Lower leg skin (tissue), 4 donors: ENCODE data around the gene TSPEAR. TPM values are rescaled to one million over a fixed set of nuclear protein-coding genes. Genes with fewer than 3 reads are reported as not detected.
A peak's percentile ranks its signal among the peaks of the same experiment; 100 is the strongest.
"Not testable (repeated sequence)": the region's sequence is repeated elsewhere in the genome, so short reads cannot be mapped to it uniquely, and the experiment has no call there.

Experiments
- DNase-seq, 2 donors: peaks; one replicate each; pipeline ENCODE4 v3.0.0-alpha.2; 2019; ENCODE audit warnings: low spot score in 2 of 2
- H3K4me3 ChIP-seq: fragments of 200-600 bp; sonication (generic); 2 replicates; pipeline ENCODE4 v1.5.1; 2017; ENCODE audit warnings: mild to moderate bottlenecking, low read depth; ENCODE audit not compliant: poor library complexity, severe bottlenecking
- POLR2A ChIP-seq, 2 donors: fragments of 450-650 bp; IDR thresholded peaks; one replicate each; pipeline ENCODE4 v1.6.1; 2016 to 2017; ENCODE audit warnings: antibody characterized with exemption in 2 of 2, mild to moderate bottlenecking in 1 of 2, moderate library complexity in 1 of 2
- WGBS, 2 donors: methylation state at CpG; one replicate each; pipeline ENCODE4 v1.1.5; 2018; 5-methylcytosine and 5-hydroxymethylcytosine counted together
- intact Hi-C: fragments of 100-400 bp; cut with DNase I; formaldehyde crosslinking; loops from one replicate; pipeline ENCODE4 v1.15.0; 2023; ENCODE audit warnings: low total_unique reads
- total RNA-seq, 4 donors: library from RNA; depleted of rRNA; stranded (reverse); fragments of >200 nt; gene quantifications; one replicate each; pipeline ENCODE4 v1.1.0, GENCODE V29; 2016
- TF ChIP-seq, protein P1 (sequence below), 3 donors: fragments of 450-650 bp; IDR thresholded peaks; one replicate each; pipeline ENCODE4 v1.5.1; 2016; ENCODE audit warnings: antibody characterized with exemption in 3 of 3, mild to moderate bottlenecking in 3 of 3, moderate library complexity in 2 of 3

TSPEAR gene
- total RNA-seq, 4 donors from 2014 or later: 0.06 TPM; not detected in 3

- no peak overlapping the region for H3K4me3 ChIP-seq
- WGBS, 2 donors: 48 to 69% methylated on average over 27 to 34 of the region's 35 CpGs
- TF ChIP-seq, protein P1, sequence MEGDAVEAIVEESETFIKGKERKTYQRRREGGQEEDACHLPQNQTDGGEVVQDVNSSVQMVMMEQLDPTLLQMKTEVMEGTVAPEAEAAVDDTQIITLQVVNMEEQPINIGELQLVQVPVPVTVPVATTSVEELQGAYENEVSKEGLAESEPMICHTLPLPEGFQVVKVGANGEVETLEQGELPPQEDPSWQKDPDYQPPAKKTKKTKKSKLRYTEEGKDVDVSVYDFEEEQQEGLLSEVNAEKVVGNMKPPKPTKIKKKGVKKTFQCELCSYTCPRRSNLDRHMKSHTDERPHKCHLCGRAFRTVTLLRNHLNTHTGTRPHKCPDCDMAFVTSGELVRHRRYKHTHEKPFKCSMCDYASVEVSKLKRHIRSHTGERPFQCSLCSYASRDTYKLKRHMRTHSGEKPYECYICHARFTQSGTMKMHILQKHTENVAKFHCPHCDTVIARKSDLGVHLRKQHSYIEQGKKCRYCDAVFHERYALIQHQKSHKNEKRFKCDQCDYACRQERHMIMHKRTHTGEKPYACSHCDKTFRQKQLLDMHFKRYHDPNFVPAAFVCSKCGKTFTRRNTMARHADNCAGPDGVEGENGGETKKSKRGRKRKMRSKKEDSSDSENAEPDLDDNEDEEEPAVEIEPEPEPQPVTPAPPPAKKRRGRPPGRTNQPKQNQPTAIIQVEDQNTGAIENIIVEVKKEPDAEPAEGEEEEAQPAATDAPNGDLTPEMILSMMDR (IDR thresholded peaks at IDR 0.05): no peak
- no peak for TF ChIP-seq POLR2A (IDR thresholded peaks at IDR 0.05)
- intact Hi-C loops: no loop called here
- DNase-seq: peak in 1 of 2 donors; percentile 84
Measured at GRCh38 chr21:44697811-44698734, 13.3 kb downstream of the TSPEAR start.

GRCh38 chr21:44697172-44697810, 14.1 kb downstream of the TSPEAR start, which contains the start of gene KRTAP10-12:
TSS of gene KRTAP10-12 (plus strand) at chr21:44697172. CDS start at chr21:44697202, 30 bp downstream.
- H3K4me3 ChIP-seq, intact Hi-C loops: not testable (repeated sequence)
- 54 to 64% methylated on average over 12 to 20 of the region's 21 CpGs for WGBS, 2 donors
- DNase-seq: peak in 1 of 2 donors; percentile 37

GRCh38 chr21:44696572-44696971, 14.8 kb downstream of the TSPEAR start:
- H3K4me3 ChIP-seq: no peak overlapping the region
- intact Hi-C loops: no loop called here
- peak in 1 of 2 donors; percentile 61 for DNase-seq
- WGBS, 2 donors: 75 to 78% methylated on average over 10 of the region's 10 CpGs
- no peak for TF ChIP-seq POLR2A (IDR thresholded peaks at IDR 0.05)

GRCh38 chr21:44695641-44696040, 15.7 kb downstream of the TSPEAR start:
- intact Hi-C loops: no loop called here
- DNase-seq: peak in 1 of 2 donors; percentile 34
- 85 to 86% methylated on average over 8 of the region's 8 CpGs for WGBS, 2 donors
- no peak overlapping the region for H3K4me3 ChIP-seq
- TF ChIP-seq POLR2A (IDR thresholded peaks at IDR 0.05): no peak
- TF ChIP-seq, protein P1 (IDR thresholded peaks at IDR 0.05): no peak

DNA sequence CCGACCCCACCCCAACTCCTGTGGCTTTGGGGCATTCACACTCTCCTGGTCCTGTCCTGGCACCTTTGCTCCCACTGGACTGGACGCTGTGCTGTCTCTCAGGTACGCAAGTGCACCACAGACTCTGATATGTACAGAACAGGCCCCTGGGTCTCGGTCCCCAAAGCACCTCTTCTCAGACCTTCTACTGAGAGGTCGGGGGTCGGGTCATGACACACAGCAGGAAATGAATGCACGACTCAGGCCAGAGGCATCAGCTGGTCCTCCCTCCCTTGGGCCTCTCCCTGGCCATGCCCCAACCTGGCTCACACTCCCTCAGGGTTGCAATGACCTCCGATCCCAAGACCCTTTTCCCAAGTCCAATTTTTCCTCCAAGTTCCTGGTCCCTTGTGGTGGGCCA, 16.2 kb downstream of the TSPEAR start:
- intact Hi-C loops: no loop called here
- WGBS, 2 donors: 65 to 74% methylated on average over 8 of the region's 8 CpGs
- TF ChIP-seq, protein P1 (IDR thresholded peaks at IDR 0.05): no peak
- TF ChIP-seq POLR2A (IDR thresholded peaks at IDR 0.05): no peak
- peak in 1 of 2 donors; percentile 68 for DNase-seq
- H3K4me3 ChIP-seq: no peak overlapping the region

GRCh38 chr21:44694776-44695175, 16.6 kb downstream of the TSPEAR start:
- intact Hi-C loops: no loop called here
- DNase-seq: peak in 1 of 2 donors; percentile 59
- no peak for TF ChIP-seq POLR2A (IDR thresholded peaks at IDR 0.05)
- TF ChIP-seq, protein P1 (IDR thresholded peaks at IDR 0.05): no peak
- WGBS, 2 donors: 75 to 80% methylated on average over 11 of the region's 11 CpGs
- H3K4me3 ChIP-seq: no peak overlapping the region
